NCI-H345 treated with DMSO at 0.1 percent for 48 hours (cell line): ENCODE data around the gene MAVS.

Experiments
- DNase-seq: peaks from one replicate; lab custom pipeline; 2025; ENCODE audit not compliant: unreplicated experiment; lab: John Stamatoyannopoulos, UW

Gene MAVS

DNA sequence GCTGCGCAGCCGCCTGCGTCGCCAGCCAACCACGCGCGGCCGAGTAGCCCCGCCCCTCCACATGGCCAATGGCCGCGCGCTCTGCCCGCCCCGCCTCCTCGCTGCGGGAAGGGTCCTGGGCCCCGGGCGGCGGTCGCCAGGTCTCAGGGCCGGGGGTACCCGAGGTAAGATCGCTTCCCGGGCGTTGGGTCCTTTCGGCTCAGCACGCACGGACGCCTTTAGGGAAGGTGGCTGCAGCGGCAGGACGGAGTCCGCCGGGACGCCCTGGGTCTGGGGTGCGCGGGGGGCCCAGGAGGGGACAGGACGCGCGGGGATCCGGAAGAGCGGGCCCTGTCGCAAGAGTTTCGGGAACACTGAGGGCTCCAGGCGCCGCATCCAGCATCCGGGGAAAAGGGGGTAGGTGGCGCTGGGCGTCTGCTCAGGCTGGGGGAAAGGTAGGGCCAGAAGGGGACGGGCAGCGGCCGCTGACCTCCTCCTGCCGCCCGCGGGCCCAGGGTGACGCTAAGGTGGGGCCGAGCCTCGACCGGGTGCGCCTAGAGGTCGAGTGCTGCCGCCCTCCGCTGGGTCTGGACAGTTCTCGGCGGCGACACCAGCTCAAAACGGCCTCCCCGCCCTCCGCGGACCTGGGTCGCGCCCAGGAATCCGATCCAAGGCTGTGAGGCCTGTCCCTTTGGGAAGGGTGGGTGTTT, at the start of gene MAVS:
TSS of gene MAVS (plus strand) at position 95 of the 689 bp plus-strand sequence. CDS start 7,791 bp downstream, outside the sequence.
- peak; percentile 93 for DNase-seq

DNA sequence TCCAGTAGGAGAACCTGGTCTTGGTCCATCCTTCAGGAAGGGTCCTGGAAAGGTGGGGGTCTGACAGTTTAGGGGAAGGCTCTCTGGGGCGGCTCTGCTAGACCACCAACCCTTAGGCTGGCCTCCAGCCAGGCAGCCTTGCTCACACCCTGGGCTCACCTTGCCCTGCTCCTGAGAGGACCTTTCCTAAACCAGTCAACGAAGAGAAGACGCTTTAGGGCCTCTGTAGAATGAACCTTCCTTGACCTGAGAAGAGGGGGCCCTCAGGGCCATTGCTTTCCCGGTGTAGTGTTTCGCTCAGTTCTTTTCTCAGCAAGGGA, 49.4 kb upstream of the MAVS start:
- no peak for DNase-seq

DNA sequence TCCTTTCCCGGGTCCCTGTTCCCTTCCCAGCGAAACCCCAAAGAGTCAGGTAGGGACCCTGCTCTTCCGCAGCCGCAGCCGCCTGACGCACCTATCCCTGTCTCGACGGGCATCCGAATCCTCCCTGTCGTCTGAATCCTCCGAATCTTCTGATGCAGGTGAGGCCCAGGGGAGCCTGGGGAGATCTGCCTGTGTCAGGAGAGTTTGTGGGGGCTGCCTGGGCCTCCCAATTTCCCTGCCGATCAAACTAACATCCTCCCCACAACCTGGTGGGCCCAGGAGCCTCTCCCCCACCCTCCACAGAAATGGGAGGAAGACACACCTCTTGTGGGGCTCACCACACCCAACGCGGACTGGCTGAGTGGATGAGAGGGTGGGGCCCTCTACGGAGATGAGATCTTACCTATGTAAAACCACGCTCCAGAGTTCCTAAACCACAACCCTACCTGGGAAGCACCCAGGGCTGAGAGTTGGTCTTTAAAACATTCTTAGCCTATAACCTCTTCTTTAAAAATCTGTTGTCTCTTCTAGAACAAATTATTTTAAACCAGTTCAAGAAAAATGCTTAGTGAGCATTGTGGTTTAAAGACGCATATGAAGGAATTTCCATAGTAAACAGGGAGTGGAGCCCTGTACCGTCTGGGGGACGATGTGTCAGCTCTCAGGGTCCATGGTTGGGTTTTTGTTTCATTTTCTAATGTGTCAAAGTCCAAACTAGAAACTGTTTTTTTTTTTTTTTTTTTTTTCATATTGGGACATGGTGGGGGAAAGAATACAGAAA, 48.9 kb upstream of the MAVS start:
- no peak for DNase-seq

DNA sequence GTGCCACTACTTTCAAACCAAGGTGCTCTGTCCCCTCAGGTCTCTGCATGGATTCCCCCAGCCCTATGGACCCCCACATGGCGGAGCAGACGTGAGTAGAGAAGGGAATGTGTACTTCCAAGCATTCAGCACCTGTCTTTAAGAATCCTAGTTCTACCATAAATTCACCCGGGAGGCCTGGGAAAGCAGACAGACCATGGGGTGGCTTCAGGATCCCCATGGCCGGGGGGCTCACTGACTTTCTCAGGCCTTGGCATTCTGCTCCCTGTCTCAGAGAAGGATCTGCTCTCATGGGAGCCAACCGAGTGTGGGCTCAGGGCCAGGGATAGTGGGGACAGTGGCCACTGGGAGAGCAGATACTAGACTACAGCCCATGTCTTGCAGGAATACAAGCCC, 48.3 kb upstream of the MAVS start:
- DNase-seq = no peak

DNA sequence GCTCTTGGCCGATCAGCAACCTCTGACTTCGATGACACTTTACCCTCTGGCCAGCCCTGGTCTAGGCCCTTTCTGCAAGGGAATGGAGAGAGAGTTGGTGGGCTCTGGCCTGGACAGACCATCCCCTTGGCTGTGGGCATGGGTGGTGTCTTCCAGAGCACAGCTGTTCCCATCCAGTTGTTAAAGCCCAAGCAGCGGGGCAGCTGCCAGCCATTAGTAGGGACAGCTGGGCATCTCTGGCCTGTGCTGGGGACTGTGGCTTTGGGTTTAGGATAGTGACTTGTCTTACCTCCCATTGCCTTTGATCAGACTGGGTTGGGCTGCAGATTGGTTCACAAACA, 47.8 kb upstream of the MAVS start:
- no peak for DNase-seq

DNA sequence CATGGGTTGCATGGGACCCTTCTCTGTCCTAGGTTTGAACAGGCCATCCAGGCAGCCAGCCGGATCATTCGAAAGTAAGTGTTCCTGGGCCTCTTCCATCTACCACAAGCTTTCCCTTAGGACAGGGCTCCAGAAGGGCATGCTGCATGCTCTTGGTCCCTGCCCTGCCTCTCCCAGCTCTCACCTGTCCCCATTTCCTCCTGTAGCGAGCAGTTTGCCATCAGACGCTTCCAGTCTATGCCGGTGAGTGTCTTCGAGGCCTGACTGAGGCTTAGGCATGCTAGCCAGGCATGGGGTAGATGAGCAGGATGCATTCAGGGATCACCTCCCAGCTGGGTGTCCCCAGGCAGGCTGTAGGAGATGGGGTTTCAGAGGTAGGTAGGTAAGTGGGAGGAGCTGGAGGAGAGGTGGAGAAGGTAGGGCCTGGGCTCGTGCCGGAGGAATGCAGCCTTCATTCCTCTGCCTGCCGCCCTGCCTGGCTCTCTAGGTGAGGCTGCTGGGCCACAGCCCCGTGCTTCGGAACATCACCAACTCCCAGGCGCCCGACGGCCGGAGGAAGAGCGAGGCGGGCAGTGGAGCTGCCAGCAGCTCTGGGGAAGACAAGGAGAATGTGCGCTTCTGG, 46.3 kb upstream of the MAVS start:
- DNase-seq = no peak

DNA sequence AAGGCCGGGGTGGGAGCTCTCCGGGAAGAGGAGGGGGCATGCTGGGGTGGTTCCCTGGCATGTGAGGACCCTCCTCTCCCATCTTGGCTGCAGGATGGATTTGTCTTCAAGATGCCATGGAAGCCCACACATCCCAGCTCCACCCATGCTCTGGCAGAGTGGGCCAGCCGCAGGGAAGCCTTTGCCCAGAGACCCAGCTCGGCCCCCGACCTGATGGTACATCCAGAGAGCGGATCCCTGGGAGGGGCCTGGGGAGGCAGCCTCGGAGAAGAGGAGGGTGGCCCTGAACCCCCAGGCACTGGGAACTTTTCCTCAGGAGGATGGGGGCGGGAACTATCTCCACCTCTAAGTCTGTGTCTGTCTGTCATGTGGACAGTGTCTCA, 45.8 kb upstream of the MAVS start:
- DNase-seq = no peak

DNA sequence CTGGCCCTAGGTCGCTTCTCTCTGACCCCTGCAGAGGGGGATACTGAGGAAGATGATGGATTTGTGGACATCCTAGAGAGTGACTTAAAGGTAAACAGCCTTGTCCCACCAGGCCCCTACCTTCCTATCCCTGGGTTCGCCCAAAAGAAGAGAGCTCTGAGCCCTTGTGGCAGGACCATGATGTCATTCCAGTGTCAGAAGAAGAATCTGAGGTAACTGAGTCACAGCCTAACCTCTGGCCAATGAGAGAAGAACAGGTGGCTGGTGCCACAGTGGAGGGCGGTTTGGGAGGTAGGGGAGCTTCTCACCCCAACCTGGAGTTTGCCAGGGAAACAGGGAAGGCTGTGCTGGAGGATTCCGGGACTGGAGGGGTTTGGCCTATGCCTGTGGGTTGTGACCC, 45.3 kb upstream of the MAVS start:
- no peak for DNase-seq

DNA sequence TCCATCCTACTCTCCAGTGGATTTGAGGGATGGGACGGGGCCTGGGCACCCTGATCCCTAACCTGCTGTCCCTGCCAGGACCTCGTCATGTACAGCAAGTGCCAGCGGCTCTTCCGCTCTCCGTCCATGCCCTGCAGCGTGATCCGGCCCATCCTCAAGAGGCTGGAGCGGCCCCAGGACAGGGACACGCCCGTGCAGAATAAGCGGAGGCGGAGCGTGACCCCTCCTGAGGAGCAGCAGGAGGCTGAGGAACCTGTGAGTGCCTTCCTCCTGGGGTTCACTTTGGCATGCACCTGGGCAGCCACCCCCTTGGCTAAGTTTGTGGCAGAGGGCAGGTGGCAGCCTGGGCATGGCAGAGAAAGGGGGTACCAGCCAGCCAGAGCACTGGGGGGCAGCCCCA, 44.8 kb upstream of the MAVS start:
- DNase-seq = no peak

DNA sequence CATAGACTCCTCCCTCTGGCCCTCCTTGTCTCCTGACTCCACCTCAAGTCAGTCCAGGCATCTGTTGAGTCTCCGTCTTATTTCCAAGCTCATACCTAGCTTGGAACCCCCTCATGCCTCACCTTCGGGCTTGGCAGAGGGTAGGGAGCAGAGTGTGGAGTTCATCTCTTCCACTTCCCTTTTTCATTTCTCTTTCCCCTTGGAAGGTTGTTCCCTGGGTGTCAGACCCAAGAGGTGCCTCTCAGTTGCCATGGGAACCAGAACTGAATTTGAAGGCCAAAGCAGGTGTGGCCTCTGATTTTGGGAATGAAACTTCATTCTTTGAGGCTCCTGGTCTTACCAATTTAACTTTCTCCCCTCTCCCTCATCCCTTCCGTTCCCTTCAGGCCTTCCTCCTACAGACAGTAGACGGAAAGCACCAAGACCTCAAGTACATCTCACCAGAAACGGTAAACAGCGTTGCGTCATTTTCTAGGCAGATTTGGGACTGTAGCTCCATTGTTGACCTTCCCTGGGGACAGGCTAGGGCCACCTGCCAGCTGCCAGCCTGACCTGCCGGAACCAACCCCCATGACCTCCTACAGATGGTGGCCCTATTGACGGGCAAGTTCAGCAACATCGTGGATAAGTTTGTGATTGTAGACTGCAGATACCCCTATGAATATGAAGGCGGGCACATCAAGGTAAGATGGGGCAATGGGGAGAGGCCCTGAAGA, 44.0 kb upstream of the MAVS start:
- no peak for DNase-seq

DNA sequence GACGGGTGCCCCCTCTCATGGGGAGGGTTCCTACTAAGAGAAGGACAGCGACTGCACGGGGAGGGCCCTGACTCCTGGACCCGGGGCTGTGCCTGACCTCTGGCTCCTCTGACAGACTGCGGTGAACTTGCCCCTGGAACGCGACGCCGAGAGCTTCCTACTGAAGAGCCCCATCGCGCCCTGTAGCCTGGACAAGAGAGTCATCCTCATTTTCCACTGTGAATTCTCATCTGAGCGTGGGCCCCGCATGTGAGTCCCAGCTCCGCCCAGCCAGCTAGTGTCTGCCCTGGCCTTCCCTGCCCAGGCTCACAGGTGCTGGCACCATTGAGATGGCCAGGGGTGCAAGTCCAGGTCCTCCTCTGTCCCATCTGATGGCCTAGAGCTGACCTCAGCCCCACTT, 43.3 kb upstream of the MAVS start:
- no peak for DNase-seq

DNA sequence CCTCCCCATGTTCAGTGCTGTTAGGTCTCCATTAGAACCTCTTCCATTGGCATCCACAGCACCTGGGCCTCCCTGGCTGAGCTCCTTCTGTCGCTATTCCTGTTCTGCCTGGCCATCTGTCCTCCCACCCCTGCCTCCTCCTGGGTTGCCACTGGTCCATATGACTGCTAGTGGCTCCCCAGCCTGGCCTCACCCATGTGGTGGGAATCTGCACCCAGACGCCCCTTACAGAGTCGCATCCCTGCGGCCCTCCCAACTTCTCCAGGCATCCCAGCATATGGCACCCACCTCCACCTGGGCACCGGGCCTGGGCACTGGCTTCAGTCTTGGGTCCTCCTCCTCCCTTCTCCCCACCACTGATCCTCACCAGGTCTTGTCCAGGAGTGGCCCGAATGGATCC, 42.8 kb upstream of the MAVS start:
- DNase-seq = no peak

DNA sequence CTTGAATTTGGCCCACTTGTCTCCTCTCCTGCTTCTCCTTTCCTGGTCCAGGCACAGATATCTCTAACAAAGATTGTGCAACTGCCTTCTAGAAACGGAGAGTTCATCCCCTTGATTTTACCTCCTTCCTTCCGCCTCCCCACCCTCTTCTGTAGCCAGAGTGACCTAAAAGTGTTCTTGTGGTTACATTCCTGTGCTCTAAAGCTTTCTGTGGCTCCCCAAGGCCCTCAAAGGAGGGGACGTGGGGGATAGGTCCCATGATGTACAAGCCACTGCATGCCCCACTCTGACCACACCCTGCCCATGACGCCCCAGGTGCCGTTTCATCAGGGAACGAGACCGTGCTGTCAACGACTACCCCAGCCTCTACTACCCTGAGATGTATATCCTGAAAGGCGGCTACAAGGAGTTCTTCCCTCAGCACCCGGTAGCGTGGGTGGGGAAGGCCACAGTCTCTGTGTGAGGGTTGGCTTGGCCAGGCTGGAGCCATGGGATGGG, 42.3 kb upstream of the MAVS start:
- DNase-seq = no peak

DNA sequence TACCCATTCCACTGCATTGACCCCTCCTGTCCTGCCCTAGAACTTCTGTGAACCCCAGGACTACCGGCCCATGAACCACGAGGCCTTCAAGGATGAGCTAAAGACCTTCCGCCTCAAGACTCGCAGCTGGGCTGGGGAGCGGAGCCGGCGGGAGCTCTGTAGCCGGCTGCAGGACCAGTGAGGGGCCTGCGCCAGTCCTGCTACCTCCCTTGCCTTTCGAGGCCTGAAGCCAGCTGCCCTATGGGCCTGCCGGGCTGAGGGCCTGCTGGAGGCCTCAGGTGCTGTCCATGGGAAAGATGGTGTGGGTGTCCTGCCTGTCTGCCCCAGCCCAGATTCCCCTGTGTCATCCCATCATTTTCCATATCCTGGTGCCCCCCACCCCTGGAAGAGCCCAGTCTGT, 41.9 kb upstream of the MAVS start:
- DNase-seq = no peak

DNA sequence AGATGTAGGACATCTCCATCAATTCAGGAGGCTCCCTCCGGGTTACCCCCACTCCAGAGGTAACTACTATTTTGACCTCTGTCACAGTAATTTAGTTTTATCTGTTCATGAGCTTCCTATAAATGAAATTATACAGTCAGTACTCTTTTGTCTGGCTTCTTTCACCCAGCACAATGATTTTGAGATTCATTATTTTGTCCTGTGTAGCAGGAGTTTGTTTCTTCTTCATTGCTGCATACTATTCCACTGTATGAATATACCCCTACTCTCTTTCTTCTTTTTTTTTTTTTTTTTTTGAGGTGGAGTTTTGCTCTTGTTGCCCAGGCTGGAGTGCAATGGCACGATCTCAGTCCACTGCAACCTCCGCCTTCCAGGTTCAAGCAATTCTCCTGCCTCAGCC, 38.1 kb upstream of the MAVS start:
- no peak for DNase-seq

DNA sequence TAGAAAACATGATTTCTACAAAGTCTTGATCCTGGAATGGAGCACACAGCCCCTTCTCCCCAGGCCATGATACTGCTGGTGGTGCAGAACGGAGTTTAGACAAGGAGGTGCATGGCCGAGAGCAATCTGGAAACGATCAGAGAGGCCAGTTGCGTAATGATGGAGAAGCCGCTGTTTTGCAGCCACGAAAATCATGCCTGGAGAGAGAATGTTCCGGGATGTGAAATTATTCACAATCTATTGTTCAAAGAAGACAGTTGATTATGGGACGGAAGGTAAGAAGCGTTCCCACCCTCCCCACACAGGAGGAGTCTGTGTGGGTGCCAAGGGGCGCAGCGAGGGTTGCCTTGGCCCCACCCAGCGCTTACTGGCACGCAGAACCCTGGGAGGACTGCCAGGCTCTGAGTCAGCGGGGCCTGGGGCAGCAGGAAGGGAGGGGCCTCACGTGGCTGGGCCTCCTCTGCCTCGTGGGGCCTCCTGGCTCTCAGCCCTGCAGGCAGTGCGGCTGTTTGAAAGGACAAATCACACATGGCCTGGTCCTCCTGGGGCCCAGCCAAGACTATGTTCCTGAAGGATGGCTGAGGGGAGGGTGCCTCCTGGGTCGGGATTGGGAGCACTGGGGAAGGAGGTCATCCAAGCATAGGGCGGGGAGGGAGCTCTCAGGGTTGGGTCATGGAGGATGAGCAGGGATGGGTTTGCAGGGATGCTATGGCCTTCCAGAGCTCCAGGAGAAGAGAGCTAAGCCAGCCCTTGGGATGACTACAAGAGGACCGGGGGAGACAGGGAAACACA, 35.0 kb upstream of the MAVS start:
- peak; percentile 93 for DNase-seq

DNA sequence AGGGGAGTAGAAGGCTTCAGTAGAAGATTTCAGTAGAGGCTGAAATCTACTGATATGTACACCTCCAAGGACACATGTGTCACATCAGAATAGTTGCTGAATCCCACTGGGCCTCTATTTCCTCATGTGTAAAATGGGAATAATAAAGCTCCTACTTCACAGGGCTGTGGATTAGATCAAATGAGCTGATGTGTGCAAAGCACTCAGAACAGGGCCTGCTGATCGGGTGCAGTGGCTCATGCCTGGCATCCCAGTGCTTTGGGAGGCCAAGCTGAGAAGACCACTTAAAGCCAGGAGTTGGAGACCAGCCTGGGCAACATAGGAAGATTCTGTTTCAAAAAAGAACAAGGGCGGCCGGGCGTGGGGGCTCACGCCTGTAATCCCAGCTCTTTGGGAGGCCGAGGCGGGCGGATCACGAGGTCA, 34.4 kb upstream of the MAVS start:
- DNase-seq = no peak

DNA sequence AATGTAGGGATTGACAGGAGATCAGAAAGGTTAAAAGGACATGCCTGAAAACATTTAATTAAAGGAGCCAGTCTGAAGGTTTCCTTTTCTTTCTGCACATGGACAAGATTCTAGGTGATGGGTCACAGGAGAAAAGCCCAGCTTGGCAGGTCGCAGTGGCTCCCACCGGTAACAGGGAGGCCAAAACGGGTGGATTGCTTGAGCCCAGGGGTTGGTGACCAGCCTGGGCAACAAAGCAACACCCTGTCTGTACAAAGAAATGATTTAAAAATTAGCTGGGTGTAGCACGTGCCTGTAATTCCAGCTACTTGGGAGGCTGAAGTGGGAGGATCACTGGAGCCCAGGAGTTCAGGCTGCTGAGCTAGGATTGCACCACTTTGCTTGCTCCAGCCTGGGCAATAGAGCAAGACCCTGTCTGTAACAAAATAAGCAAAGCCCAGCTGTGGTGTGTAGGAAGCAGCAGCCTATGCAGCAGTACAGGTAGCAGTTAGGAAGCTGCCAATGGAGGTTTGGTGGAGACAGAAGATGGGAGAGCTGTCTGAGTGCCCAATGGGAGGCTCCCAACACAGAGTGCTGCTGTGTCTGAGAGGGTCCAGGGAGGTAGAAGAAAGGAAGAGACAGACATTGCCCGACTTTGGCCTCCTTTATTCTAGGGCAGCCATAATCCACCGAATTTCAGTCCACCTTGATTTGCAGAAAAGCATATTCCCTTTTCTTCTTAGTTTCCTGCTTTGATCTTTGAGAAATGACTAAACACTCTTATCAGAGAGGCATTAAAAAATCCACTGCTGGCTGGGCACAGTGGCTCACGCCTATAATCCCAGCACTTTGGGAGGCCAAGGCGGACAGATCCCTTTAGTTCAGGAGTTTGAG, 33.4 kb upstream of the MAVS start:
- DNase-seq = no peak

DNA sequence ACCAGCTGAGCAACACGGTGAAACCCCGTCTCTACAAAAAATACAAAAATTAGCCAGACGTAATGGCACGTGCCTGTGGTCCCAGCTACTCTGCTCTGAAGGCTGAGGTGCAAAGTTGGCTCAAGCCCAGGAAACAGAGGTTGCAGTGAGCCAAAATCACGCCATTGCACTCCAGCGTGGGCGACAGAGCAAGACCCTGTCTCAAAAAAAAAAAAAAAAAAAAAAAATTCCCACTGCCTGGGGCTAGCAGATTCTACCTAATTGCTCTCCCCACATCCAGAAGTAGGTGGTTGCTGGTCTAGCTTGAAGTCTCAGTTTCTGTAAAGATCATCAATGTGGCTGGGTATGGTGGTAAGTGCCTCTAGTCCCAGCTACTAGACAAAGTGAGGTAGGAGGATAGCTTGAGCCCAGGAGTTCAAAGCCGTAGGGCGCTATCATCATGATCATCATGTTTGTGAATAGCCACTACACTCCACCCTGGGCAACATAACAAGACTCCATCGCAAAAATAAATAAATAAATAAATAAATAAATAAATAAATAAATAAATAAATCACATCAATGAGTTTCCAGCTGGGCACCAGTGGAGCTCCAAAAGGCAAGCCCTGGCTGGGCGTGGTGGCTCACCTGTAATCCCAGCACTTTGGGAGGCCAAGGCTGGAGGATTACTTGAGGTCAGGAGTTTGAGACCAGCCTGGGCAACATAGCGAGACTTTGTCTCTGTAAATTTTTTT, 32.6 kb upstream of the MAVS start:
- no peak for DNase-seq
